Activated T-helper 17 cell treated with anti-CD3 and anti-CD28 coated beads, Interleukin-2, amount 50 U/mL, for 72 hours (primary cell): ENCODE measurements around the gene RNF207. TPM values are rescaled to one million over a fixed set of nuclear protein-coding genes. Genes with fewer than 3 reads are reported as not detected.

ENCODE experiments used
- ATAC-seq: fragments of 150-1000 bp; cut with Tn5 transposase; replicated peaks from 2 replicates; pipeline ENCODE4 v1.10.0; 2021; ENCODE audit warnings: mild to moderate bottlenecking, moderate library complexity
- H3K27ac Mint-ChIP-seq: one replicate; pipeline ENCODE4 v1.8.0; 2022; ENCODE audit warnings: mixed read lengths
- H3K27me3 Mint-ChIP-seq: one replicate; pipeline ENCODE4 v1.8.0; 2022; ENCODE audit warnings: mixed read lengths
- H3K36me3 Mint-ChIP-seq: one replicate; pipeline ENCODE4 v1.8.0; 2022; ENCODE audit warnings: low read depth, mild to moderate bottlenecking, mixed read lengths
- H3K4me1 Mint-ChIP-seq: one replicate; pipeline ENCODE4 v1.8.0; 2022; ENCODE audit warnings: mixed read lengths
- H3K4me3 Mint-ChIP-seq: one replicate; pipeline ENCODE4 v1.8.0; 2022; ENCODE audit warnings: mild to moderate bottlenecking, mixed read lengths
- H3K9me3 Mint-ChIP-seq: one replicate; pipeline ENCODE4 v1.8.0; 2022; ENCODE audit warnings: mixed read lengths
- total RNA-seq, 2 donors: library from RNA; stranded (reverse); gene quantifications; one replicate each; pipeline ENCODE4 v1.2.3, GENCODE V29; 2022

RNF207 gene
- total RNA-seq, 2 donors from 2014 or later, result 20.1 to 21.9 TPM

- Mint-ChIP-seq H3K4me1 (peaks cover 9% of the 10 kb centered on the region), H3K36me3 (peaks cover 6% of the 10 kb centered on the region), H3K27ac (no peak overlapping the region), H3K4me3 (peak overlapping the region; percentile 9), H3K27me3 (peaks cover 24% of the 10 kb centered on the region), H3K9me3 (no peaks in the 10 kb centered on the region)
- no peak for ATAC-seq
Measured at GRCh38 chr1:6244401-6245049, 38.6 kb downstream of the RNF207 start.

GRCh38 chr1:6245086-6245868 lies 39.4 kb downstream of the RNF207 start:
- H3K4me3 Mint-ChIP-seq, result no peak overlapping the region
- H3K27ac Mint-ChIP-seq, result no peak overlapping the region
- peaks cover 9% of the 10 kb centered on the region for H3K4me1 Mint-ChIP-seq
- H3K27me3 Mint-ChIP-seq, result peaks cover 24% of the 10 kb centered on the region
- ATAC-seq, result peak; percentile 85
- peaks cover 6% of the 10 kb centered on the region for H3K36me3 Mint-ChIP-seq
- no peaks in the 10 kb centered on the region for H3K9me3 Mint-ChIP-seq

GRCh38 chr1:6245869-6246496 lies 40.1 kb downstream of the RNF207 start:
- no peak for ATAC-seq
- peaks cover 28% of the 10 kb centered on the region for H3K27me3 Mint-ChIP-seq
- H3K4me3 Mint-ChIP-seq, result peak overlapping the region; percentile 69
- H3K9me3 Mint-ChIP-seq, result no peaks in the 10 kb centered on the region
- H3K36me3 Mint-ChIP-seq, result peaks cover 6% of the 10 kb centered on the region
- peaks cover 9% of the 10 kb centered on the region for H3K4me1 Mint-ChIP-seq
- H3K27ac Mint-ChIP-seq, result no peak overlapping the region

- peaks cover 21% of the 10 kb centered on the region for H3K27me3 Mint-ChIP-seq
- H3K4me1 Mint-ChIP-seq, result peaks cover 5% of the 10 kb centered on the region
- peaks cover 6% of the 10 kb centered on the region for H3K36me3 Mint-ChIP-seq
- H3K4me3 Mint-ChIP-seq, result peak overlapping the region; percentile 69
- no peak overlapping the region for H3K27ac Mint-ChIP-seq
- peak; percentile 71 for ATAC-seq
- H3K9me3 Mint-ChIP-seq, result no peaks in the 10 kb centered on the region
Measured at GRCh38 chr1:6246497-6247467, 40.9 kb downstream of the RNF207 start.

GRCh38 chr1:6247651-6248050 lies 41.7 kb downstream of the RNF207 start:
- ATAC-seq, result no peak
- peaks cover 6% of the 10 kb centered on the region for H3K36me3 Mint-ChIP-seq
- peaks cover 5% of the 10 kb centered on the region for H3K4me1 Mint-ChIP-seq
- H3K4me3 Mint-ChIP-seq, result no peak overlapping the region
- no peak overlapping the region for H3K27ac Mint-ChIP-seq
- H3K27me3 Mint-ChIP-seq, result peaks cover 21% of the 10 kb centered on the region
- H3K9me3 Mint-ChIP-seq, result no peaks in the 10 kb centered on the region

- Mint-ChIP-seq H3K27me3 (peaks cover 19% of the 10 kb centered on the region), H3K9me3 (no peaks in the 10 kb centered on the region), H3K4me1 (peaks cover 5% of the 10 kb centered on the region), H3K36me3 (peaks cover 6% of the 10 kb centered on the region), H3K4me3 (no peak overlapping the region), H3K27ac (no peak overlapping the region)
- ATAC-seq, result no peak
Measured at GRCh38 chr1:6248161-6248776, 42.4 kb downstream of the RNF207 start.

GRCh38 chr1:6248932-6249738 lies 43.2 kb downstream of the RNF207 start:
- Mint-ChIP-seq H3K27ac (no peak overlapping the region), H3K36me3 (peaks cover 6% of the 10 kb centered on the region), H3K27me3 (peaks cover 19% of the 10 kb centered on the region), H3K9me3 (no peaks in the 10 kb centered on the region), H3K4me1 (peaks cover 5% of the 10 kb centered on the region), H3K4me3 (no peak overlapping the region)
- ATAC-seq, result no peak

- no peak overlapping the region for H3K27ac Mint-ChIP-seq
- H3K9me3 Mint-ChIP-seq, result no peaks in the 10 kb centered on the region
- no peak for ATAC-seq
- no peak overlapping the region for H3K4me3 Mint-ChIP-seq
- H3K27me3 Mint-ChIP-seq, result peaks cover 19% of the 10 kb centered on the region
- H3K4me1 Mint-ChIP-seq, result peaks cover 5% of the 10 kb centered on the region
- H3K36me3 Mint-ChIP-seq, result peaks cover 6% of the 10 kb centered on the region
Measured at GRCh38 chr1:6249739-6250689, 44.1 kb downstream of the RNF207 start.

GRCh38 chr1:6251233-6251632 lies 45.3 kb downstream of the RNF207 start:
- peaks cover 5% of the 10 kb centered on the region for H3K4me1 Mint-ChIP-seq
- peaks cover 6% of the 10 kb centered on the region for H3K36me3 Mint-ChIP-seq
- H3K9me3 Mint-ChIP-seq, result no peaks in the 10 kb centered on the region
- peaks cover 19% of the 10 kb centered on the region for H3K27me3 Mint-ChIP-seq
- ATAC-seq, result no peak
- no peak overlapping the region for H3K4me3 Mint-ChIP-seq
- H3K27ac Mint-ChIP-seq, result no peak overlapping the region

- Mint-ChIP-seq H3K27me3 (peaks cover 16% of the 10 kb centered on the region), H3K27ac (no peak overlapping the region), H3K4me1 (no peaks in the 10 kb centered on the region), H3K9me3 (no peaks in the 10 kb centered on the region), H3K36me3 (peaks cover 2% of the 10 kb centered on the region), H3K4me3 (no peak overlapping the region)
- ATAC-seq, result no peak
Measured at GRCh38 chr1:6251681-6252373, 45.9 kb downstream of the RNF207 start.

- Mint-ChIP-seq H3K4me3 (no peak overlapping the region), H3K27me3 (peaks cover 11% of the 10 kb centered on the region), H3K36me3 (no peaks in the 10 kb centered on the region), H3K9me3 (no peaks in the 10 kb centered on the region), H3K4me1 (no peaks in the 10 kb centered on the region), H3K27ac (no peak overlapping the region)
- ATAC-seq, result no peak
Measured at GRCh38 chr1:6252374-6252710, 46.4 kb downstream of the RNF207 start.

GRCh38 chr1:6253380-6253779 lies 47.5 kb downstream of the RNF207 start:
- H3K4me3 Mint-ChIP-seq, result no peak overlapping the region
- H3K36me3 Mint-ChIP-seq, result no peaks in the 10 kb centered on the region
- no peak for ATAC-seq
- no peak overlapping the region for H3K27ac Mint-ChIP-seq
- peaks cover 9% of the 10 kb centered on the region for H3K27me3 Mint-ChIP-seq
- no peaks in the 10 kb centered on the region for H3K9me3 Mint-ChIP-seq
- no peaks in the 10 kb centered on the region for H3K4me1 Mint-ChIP-seq
